Muscle of leg (tissue), 11 donors: ENCODE data around the gene WDR73. TPM values are rescaled to one million over a fixed set of nuclear protein-coding genes. Genes with fewer than 3 reads are reported as not detected.
"Not testable (repeated sequence)": the region's sequence is repeated elsewhere in the genome, so short reads cannot be mapped to it uniquely, and the experiment has no call there.

ENCODE experiments used
- DNase-seq: peaks from one replicate; pipeline ENCODE4 v3.0.0; 2013
- H3K27ac ChIP-seq: one replicate; pipeline ENCODE4 v1.5.1; 2013; ENCODE audit warnings: mild to moderate bottlenecking, low read length, control low read depth
- H3K27me3 ChIP-seq: one replicate; pipeline ENCODE4 v1.6.1; 2013; ENCODE audit warnings: low read length; ENCODE audit not compliant: control insufficient read depth, insufficient read depth
- H3K36me3 ChIP-seq: one replicate; pipeline ENCODE4 v1.6.1; 2013; ENCODE audit warnings: low read length; ENCODE audit not compliant: control insufficient read depth, insufficient read depth
- H3K4me1 ChIP-seq: one replicate; pipeline ENCODE4 v1.6.1; 2013; ENCODE audit warnings: low read length; ENCODE audit not compliant: control insufficient read depth, insufficient read depth
- H3K4me3 ChIP-seq: one replicate; pipeline ENCODE4 v1.5.1; 2013; ENCODE audit warnings: low read length, control low read depth
- H3K9me3 ChIP-seq: replicated peaks from 2 replicates; pipeline ENCODE4 v1.6.1; 2013; ENCODE audit warnings: low read depth, low read length; ENCODE audit not compliant: control insufficient read depth
- whole genome bisulfite sequencing: methylation state at CpG from one replicate; pipeline ENCODE4 v1.1.5; 2013; ENCODE audit warnings: missing lambda C conversion rate; ENCODE audit not compliant: insufficient coverage; 5-methylcytosine and 5-hydroxymethylcytosine counted together
- polyA plus RNA-seq, 8 donors: library from polyadenylated mRNA; unstranded; fragments of 120-200 nt; gene quantifications; one replicate each; pipeline versions ENCODE4 v1.2.1 to v1.2.3, GENCODE V29; 2013; ENCODE audit warnings: inconsistent platforms in 1 of 8, low replicate concordance in 1 of 8; ENCODE audit not compliant: insufficient read length in 8 of 8, insufficient read depth in 1 of 8
- total RNA-seq: library from RNA; stranded (reverse); fragments of 120-200 nt; gene quantifications from one replicate; pipeline ENCODE4 v1.2.4, GENCODE V29; 2013

The WDR73 gene
- total and polyA plus RNA-seq, 9 donors: 12.8 to 21.3 (median 17.9) TPM

- H3K27ac ChIP-seq: no peak overlapping the region
- peaks cover 89% of the 10 kb centered on the region for H3K36me3 ChIP-seq
- no peaks in the 10 kb centered on the region for H3K9me3 ChIP-seq
- H3K4me1 ChIP-seq: no peaks in the 10 kb centered on the region
- no peak for DNase-seq
- H3K4me3 ChIP-seq: no peak overlapping the region
- WGBS: 92% methylated on average over 10 of the region's 10 CpGs
- no peaks in the 10 kb centered on the region for H3K27me3 ChIP-seq
Observed at GRCh38 chr15:84645496-84645895, 8.6 kb downstream of the WDR73 start.

- 81% methylated on average over 3 of the region's 6 CpGs for WGBS
- DNase-seq: no peak
Observed at GRCh38 chr15:84643838-84644237, 10.2 kb downstream of the WDR73 start.

GRCh38 chr15:84642640-84643039 is 11.4 kb downstream of the WDR73 start:
- not testable (repeated sequence) for H3K27me3 ChIP-seq, DNase-seq, H3K4me3 ChIP-seq, H3K9me3 ChIP-seq, H3K4me1 ChIP-seq, H3K27ac ChIP-seq
- no CpG with 5 or more reads among the region's 2 CpGs for WGBS
- H3K36me3 ChIP-seq: peaks cover 89% of the 10 kb centered on the region

More at GRCh38 chr15:84643838-84644237, 10.2 kb downstream of the WDR73 start:
- H3K4me1 ChIP-seq: no peaks in the 10 kb centered on the region
- H3K27me3 ChIP-seq: no peaks in the 10 kb centered on the region
- no peak overlapping the region for H3K27ac ChIP-seq
- H3K36me3 ChIP-seq: peaks cover 93% of the 10 kb centered on the region
- H3K4me3 ChIP-seq: no peak overlapping the region
- H3K9me3 ChIP-seq: no peaks in the 10 kb centered on the region

GRCh38 chr15:84641871-84642270 is 12.2 kb downstream of the WDR73 start:
- H3K4me3 ChIP-seq, H3K27ac ChIP-seq, DNase-seq, H3K9me3 ChIP-seq, H3K4me1 ChIP-seq, H3K27me3 ChIP-seq: not testable (repeated sequence)
- 93% methylated on average over 8 of the region's 9 CpGs for WGBS
- H3K36me3 ChIP-seq: peaks cover 87% of the 10 kb centered on the region

- Histone ChIP-seq H3K9me3 (no peaks in the 10 kb centered on the region), H3K4me3 (no peak overlapping the region), H3K4me1 (peaks cover 1% of the 10 kb centered on the region), H3K27ac (no peak overlapping the region), H3K27me3 (no peaks in the 10 kb centered on the region), H3K36me3 (peaks cover 65% of the 10 kb centered on the region)
- DNase-seq: no peak
- 57% methylated on average over 1 of the region's 3 CpGs for WGBS
Observed at GRCh38 chr15:84638103-84638502, 16.0 kb downstream of the WDR73 start.

- peaks cover 22% of the 10 kb centered on the region for H3K4me1 ChIP-seq
- WGBS: 16% methylated on average over 14 of the region's 23 CpGs
- H3K36me3 ChIP-seq: peaks cover 27% of the 10 kb centered on the region
- H3K27ac ChIP-seq: peak overlapping the region; percentile 65
- H3K27me3 ChIP-seq: no peaks in the 10 kb centered on the region
- no peaks in the 10 kb centered on the region for H3K9me3 ChIP-seq
- H3K4me3 ChIP-seq: peak overlapping the region; percentile 30
- no peak for DNase-seq
Observed at GRCh38 chr15:84634228-84634837, 19.8 kb downstream of the WDR73 start.

GRCh38 chr15:84633311-84634227 is 20.5 kb downstream of the WDR73 start:
- Histone ChIP-seq H3K4me3 (peak overlapping the region; percentile 64), H3K27me3 (no peaks in the 10 kb centered on the region), H3K36me3 (peaks cover 19% of the 10 kb centered on the region), H3K4me1 (peaks cover 22% of the 10 kb centered on the region), H3K9me3 (no peaks in the 10 kb centered on the region), H3K27ac (peak overlapping the region; percentile 94)
- peak; percentile 87 for DNase-seq
- WGBS: under 1% methylated on average over 105 of the region's 105 CpGs

- H3K9me3 ChIP-seq: no peaks in the 10 kb centered on the region
Observed at GRCh38 chr15:84631706-84632272, 22.3 kb downstream of the WDR73 start.

GRCh38 chr15:84629033-84629432 is 25.1 kb downstream of the WDR73 start:
- no peak for DNase-seq
- WGBS: 100% methylated on average over 1 of the region's 9 CpGs
- H3K27me3 ChIP-seq: no peaks in the 10 kb centered on the region
- H3K9me3 ChIP-seq: no peaks in the 10 kb centered on the region
- H3K27ac ChIP-seq: no peak overlapping the region
- H3K4me3 ChIP-seq: no peak overlapping the region
- peaks cover 22% of the 10 kb centered on the region for H3K4me1 ChIP-seq
- no peaks in the 10 kb centered on the region for H3K36me3 ChIP-seq

More at GRCh38 chr15:84631706-84632272, 22.3 kb downstream of the WDR73 start:
- no peak for DNase-seq
- WGBS: 77% methylated on average over 2 of the region's 7 CpGs
- H3K4me3 ChIP-seq: peak overlapping the region; percentile 82
- H3K36me3 ChIP-seq: peaks cover 9% of the 10 kb centered on the region
- no peaks in the 10 kb centered on the region for H3K27me3 ChIP-seq
- H3K4me1 ChIP-seq: peaks cover 22% of the 10 kb centered on the region
- peak overlapping the region; percentile 86 for H3K27ac ChIP-seq

- H3K27me3 ChIP-seq: no peaks in the 10 kb centered on the region
- H3K36me3 ChIP-seq: peaks cover 25% of the 10 kb centered on the region
- 100% methylated on average over 1 of the region's 2 CpGs for WGBS
- H3K9me3 ChIP-seq: peaks cover 27% of the 10 kb centered on the region
- no peak for DNase-seq
- H3K4me3 ChIP-seq: no peak overlapping the region
- H3K4me1 ChIP-seq: no peaks in the 10 kb centered on the region
- H3K27ac ChIP-seq: no peak overlapping the region
Observed at GRCh38 chr15:84625123-84625522, 29.0 kb downstream of the WDR73 start.
